IMR-90 (cell line): ENCODE data around the gene LDLRAD3. TPM values are rescaled to one million over a fixed set of nuclear protein-coding genes. Genes with fewer than 3 reads are reported as not detected.

Source experiments
- ATAC-seq: fragments of 200-7000 bp; cut with Tn5 transposase; 2 replicates; pipeline ENCODE4 v1.9.1; 2020; ENCODE audit warnings: low read depth, mild to moderate bottlenecking, moderate library complexity
- BruUV-seq: library from RNA; stranded (reverse); fragments of 400-500 nt; replicated peaks from 2 replicates; lab custom pipeline; 2021; lab: Mats Ljungman, UMichigan
- CTCF ChIA-PET: fragments of 300-600 bp; formaldehyde crosslinking; extraction: SDS; loops from one replicate; lab custom pipeline; 2021; ENCODE audit warnings: antibody characterized with exemption; lab: Yijun Ruan, JAX
- POLR2A ChIA-PET: fragments of 300-600 bp; sonication (Branson Sonifier 250); formaldehyde crosslinking; loops from one replicate; lab custom pipeline; 2022; ENCODE audit warnings: antibody characterized with exemption; ENCODE audit not compliant: unreplicated experiment; lab: Charles Lee
- DNase-seq: peaks from one replicate; pipeline ENCODE4 v3.0.0; 2013
- H2AFZ ChIP-seq: replicated peaks from 2 replicates; pipeline ENCODE3; 2013; ENCODE audit warnings: low read length, mild to moderate bottlenecking; ENCODE audit not compliant: poor library complexity
- H2AK5ac ChIP-seq: 2 replicates; pipeline ENCODE4 v1.6.1; 2013; ENCODE audit warnings: low read depth, low read length, inconsistent platforms
- H2AK9ac ChIP-seq: replicated peaks from 2 replicates; pipeline ENCODE3; 2013; ENCODE audit warnings: mild to moderate bottlenecking, low read depth, low read length, moderate library complexity; ENCODE audit not compliant: poor library complexity
- H2BK120ac ChIP-seq: 2 replicates; pipeline ENCODE4 v1.6.1; 2013; ENCODE audit warnings: low read depth, low read length, inconsistent platforms
- H2BK15ac ChIP-seq: 3 replicates; pipeline ENCODE4 v1.6.1; 2013; ENCODE audit warnings: low read depth, low read length, inconsistent platforms
- H2BK20ac ChIP-seq: 2 replicates; pipeline ENCODE4 v1.6.1; 2013; ENCODE audit warnings: low read depth, mild to moderate bottlenecking, inconsistent platforms, low read length, moderate library complexity
- H2BK5ac ChIP-seq: 2 replicates; pipeline ENCODE4 v1.6.1; 2013; ENCODE audit warnings: mild to moderate bottlenecking, low read depth, low read length, inconsistent platforms; ENCODE audit not compliant: poor library complexity, severe bottlenecking
- H3K14ac ChIP-seq: replicated peaks from 2 replicates; pipeline ENCODE4 v1.6.1; 2013; ENCODE audit warnings: low read depth, low read length, inconsistent platforms
- H3K18ac ChIP-seq: 2 replicates; pipeline ENCODE4 v1.6.1; 2013; ENCODE audit warnings: low read depth, low read length, control low read depth
- H3K23ac ChIP-seq: 2 replicates; pipeline ENCODE4 v1.6.1; 2013; ENCODE audit warnings: low read depth, low read length, inconsistent platforms
- H3K27ac ChIP-seq: 2 replicates; pipeline ENCODE4 v1.5.1; 2013; ENCODE audit warnings: mild to moderate bottlenecking, control low read depth, low read length; ENCODE audit not compliant: insufficient read depth
- H3K27me3 ChIP-seq: 2 replicates; pipeline ENCODE4 v1.6.1; 2013; ENCODE audit warnings: low read length; ENCODE audit not compliant: control insufficient read depth, insufficient read depth
- H3K36me3 ChIP-seq: 2 replicates; pipeline ENCODE4 v1.6.1; 2013; ENCODE audit warnings: low read length, mixed read lengths; ENCODE audit not compliant: control insufficient read depth, insufficient read depth
- H3K4ac ChIP-seq: 2 replicates; pipeline ENCODE4 v1.6.1; 2013; ENCODE audit warnings: low read depth, low read length, inconsistent platforms
- H3K4me1 ChIP-seq: 2 replicates; pipeline ENCODE4 v1.6.1; 2013; ENCODE audit warnings: low read length, mixed read lengths; ENCODE audit not compliant: control insufficient read depth, insufficient read depth
- H3K4me2 ChIP-seq: 2 replicates; pipeline ENCODE4 v1.6.1; 2013; ENCODE audit warnings: low read depth, mild to moderate bottlenecking, control low read depth, low read length, moderate library complexity
- H3K4me3 ChIP-seq: 2 replicates; pipeline ENCODE4 v1.5.1; 2013; ENCODE audit warnings: low read depth, mild to moderate bottlenecking, control low read depth, low read length, moderate library complexity; ENCODE audit not compliant: insufficient read depth
- H3K56ac ChIP-seq: 2 replicates; pipeline ENCODE4 v1.6.1; 2013; ENCODE audit warnings: low read length, inconsistent platforms; ENCODE audit not compliant: insufficient read depth; ENCODE audit errors: extremely low read depth
- H3K79me1 ChIP-seq, 2 experiments: 2 replicates each; pipeline ENCODE4 v1.6.1; 2013; ENCODE audit warnings: low read length in 2 of 2, inconsistent platforms in 1 of 2, low read depth in 1 of 2
- H3K9ac ChIP-seq: 2 replicates; pipeline ENCODE4 v1.6.1; 2013; ENCODE audit warnings: low read depth, low read length, control low read depth
- H3K9me1 ChIP-seq: 2 replicates; pipeline ENCODE4 v1.6.1; 2013; ENCODE audit warnings: low read length, inconsistent platforms; ENCODE audit not compliant: insufficient read depth
- H3K9me3 ChIP-seq: 2 replicates; pipeline ENCODE4 v1.6.1; 2013; ENCODE audit warnings: low read length; ENCODE audit not compliant: control insufficient read depth, insufficient read depth
- H4K20me1 ChIP-seq: 2 replicates; pipeline ENCODE4 v1.6.1; 2013; ENCODE audit warnings: low read length, inconsistent platforms; ENCODE audit not compliant: insufficient read depth
- H4K5ac ChIP-seq: 2 replicates; pipeline ENCODE4 v1.6.1; 2013; ENCODE audit warnings: mild to moderate bottlenecking, low read depth, low read length, control low read depth
- H4K8ac ChIP-seq, 2 experiments: 2 replicates each; pipeline ENCODE4 v1.6.1; 2013; ENCODE audit warnings: low read depth in 2 of 2, low read length in 2 of 2, control low read depth in 1 of 2, inconsistent platforms in 1 of 2
- H4K91ac ChIP-seq: 2 replicates; pipeline ENCODE4 v1.6.1; 2013; ENCODE audit warnings: low read depth, low read length, inconsistent platforms; ENCODE audit not compliant: insufficient read depth
- CEBPB ChIP-seq: IDR thresholded peaks from 2 replicates; pipeline ENCODE4 v1.6.1; 2012; ENCODE audit warnings: low read depth, low read length, improper control_type of control experiment
- CHD1 ChIP-seq: IDR thresholded peaks from 2 replicates; pipeline ENCODE4 v1.6.1; 2012; ENCODE audit warnings: low read depth, low read length, improper control_type of control experiment
- MAZ ChIP-seq: IDR thresholded peaks from 2 replicates; pipeline ENCODE4 v1.6.1; 2012; ENCODE audit warnings: low read depth, mild to moderate bottlenecking, low read length, improper control_type of control experiment, moderate library complexity, borderline replicate concordance
- NFE2L2 ChIP-seq: fragments of 150-350 bp; IDR thresholded peaks from 2 replicates; pipeline ENCODE4 v1.6.1; 2016; ENCODE audit warnings: low read depth, mild to moderate bottlenecking, low read length
- POLR2A ChIP-seq: IDR thresholded peaks from 2 replicates; pipeline ENCODE4 v1.6.1; 2012; ENCODE audit warnings: mild to moderate bottlenecking, low read depth, low read length
- RCOR1 ChIP-seq: IDR thresholded peaks from 2 replicates; pipeline ENCODE4 v1.6.1; 2012; ENCODE audit warnings: mild to moderate bottlenecking, low read length, improper control_type of control experiment; ENCODE audit not compliant: insufficient replicate concordance
- RFX5 ChIP-seq: IDR thresholded peaks from 2 replicates; pipeline ENCODE4 v1.8.0; 2012; ENCODE audit warnings: low read depth, mild to moderate bottlenecking, low read length, moderate library complexity
- WGBS, 2 experiments: methylation state at CpG; one replicate each; pipeline versions ENCODE4 v1.1.5 to v1.1.7; 2013; ENCODE audit warnings: missing lambda C conversion rate in 2 of 2; ENCODE audit not compliant: insufficient read length in 1 of 2; ENCODE audit errors: extremely low coverage in 2 of 2; 5-methylcytosine and 5-hydroxymethylcytosine counted together
- dilution Hi-C: fragments of 300-500 bp; cut with HindIII; formaldehyde crosslinking; loops from one replicate; pipeline ENCODE4 v1.14.3; 2018; ENCODE audit warnings: low sequenced_read_pairs; ENCODE audit not compliant: unreplicated experiment
- in situ Hi-C: fragments of 300-500 bp; cut with MboI; formaldehyde crosslinking; loops from 3 replicates; pipeline ENCODE4 v1.14.3; 2019; ENCODE audit warnings: low sequenced_read_pairs, inconsistent platforms, mixed read lengths
- intact Hi-C: fragments of 100-400 bp; cut with micrococcal nuclease; formaldehyde crosslinking; loops from 2 replicates; pipeline ENCODE4 v1.10.0; 2022
- polyA plus RNA-seq, 3 experiments: library from polyadenylated mRNA; depleted of rRNA; stranded (reverse); fragments of >200 nt; gene quantifications; 2 replicates each; pipeline ENCODE4 v1.2.3, GENCODE V29; 2012; ENCODE audit warnings: low replicate concordance in 1 of 3
- total RNA-seq: library from RNA; depleted of rRNA; stranded (reverse); fragments of >200 nt; gene quantifications from 2 replicates; pipeline ENCODE4 v1.2.3, GENCODE V29; 2012
- TF ChIP-seq, protein P1 (sequence below): conservative IDR thresholded peaks from 2 replicates; pipeline ENCODE4 v1.5.1; 2012; ENCODE audit warnings: mild to moderate bottlenecking, low read depth, low read length, improper control_type of control experiment
- TF ChIP-seq, protein P2 (sequence below): fragments of 150-350 bp; IDR thresholded peaks from 2 replicates; pipeline ENCODE4 v1.6.1; 2016; ENCODE audit warnings: low read depth, mild to moderate bottlenecking, low read length, moderate library complexity, borderline replicate concordance

Gene LDLRAD3
- total and polyA plus RNA-seq, 2 of the 4 experiments (the other 2 are of a cell fraction), result 2.7 to 6.4 TPM

DNA sequence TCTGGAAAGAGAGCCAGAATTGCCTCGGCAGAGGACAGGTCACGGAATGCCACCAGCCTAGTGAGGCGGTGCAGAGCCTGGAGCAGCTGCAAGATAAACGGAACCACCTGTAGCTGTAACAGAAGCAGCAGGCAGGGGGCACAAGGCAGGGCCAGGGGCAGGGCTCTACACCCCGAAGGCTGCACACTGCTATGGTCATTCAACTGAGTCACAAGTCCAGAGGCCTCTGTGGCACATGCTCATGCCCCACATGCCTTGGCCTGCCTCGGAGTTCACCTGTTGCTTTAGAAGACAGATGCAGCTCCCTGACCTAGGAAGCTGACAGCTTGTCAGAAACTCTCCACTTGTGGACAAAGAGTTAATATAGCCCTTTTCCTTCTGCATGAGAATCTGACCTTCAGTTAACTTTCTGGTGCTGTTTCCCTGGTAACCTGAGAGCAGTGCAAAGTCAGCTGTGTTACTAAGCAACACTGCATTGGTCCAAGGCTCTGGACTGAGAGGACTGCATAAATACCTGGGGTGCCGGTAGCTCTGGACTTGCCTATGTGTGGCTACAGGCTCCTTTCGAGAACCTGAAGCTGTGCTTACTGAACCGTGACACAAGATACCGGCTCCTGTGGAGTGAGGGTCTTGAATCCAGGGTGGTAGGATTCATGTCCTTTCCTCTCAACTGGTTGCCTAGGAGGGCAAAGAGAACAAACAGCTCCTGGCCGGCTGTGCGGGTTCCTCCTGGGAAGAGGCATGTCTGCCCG, 334.8 kb downstream of the LDLRAD3 start:
- BruUV-seq, result no TSS peak
- peak; percentile 47 for DNase-seq
- Histone ChIP-seq H3K4me1 (no peaks in the 10 kb centered on the region), H4K20me1 (no peaks in the 10 kb centered on the region; the same call in 1 of the 2 replicates), H3K56ac (no peak overlapping the region), H3K18ac (no peak overlapping the region), H3K27ac (no peak overlapping the region), H3K36me3 (peaks cover 15% of the 10 kb centered on the region; the same call in 1 of the 2 replicates), H2BK120ac (no peak overlapping the region), H3K79me1 (peaks cover 10 to 20% of the 10 kb centered on the region in 2 experiments; a peak in 3 of 4 replicates), H3K14ac (no peak overlapping the region), H4K8ac (no peak overlapping the region), H3K9me1 (peaks cover 5% of the 10 kb centered on the region; the same call in 1 of the 2 replicates), H2BK20ac (no peak overlapping the region), H3K4ac (no peak overlapping the region), H4K91ac (no peak overlapping the region), H4K5ac (no peak overlapping the region), H3K4me3 (no peak overlapping the region), H3K27me3 (no peaks in the 10 kb centered on the region), H3K4me2 (no peak overlapping the region), H3K9ac (no peak overlapping the region), H2AFZ (no peak overlapping the region), H3K23ac (no peak overlapping the region), H3K9me3 (no peaks in the 10 kb centered on the region), H2AK5ac (no peak overlapping the region), H2BK15ac (no peak overlapping the region), H2AK9ac (no peak overlapping the region), H2BK5ac (no peak overlapping the region)
- 77% methylated on average over 6 of the region's 13 CpGs; no CpG with 5 or more reads in 1 of the 2 experiments for WGBS, 2 experiments
- dilution Hi-C loops (no loop called here), intact Hi-C loops (no loop called here), in situ Hi-C loops (no loop called here)
- ChIA-PET POLR2A (no interaction called here), CTCF (interaction anchor here (1.2 kb wide), 1 partner anchor 200 kb away, joined by 5 read pairs; no protein-coding TSS in a partner anchor)
- TF ChIP-seq CEBPB, result no peak
- TF ChIP-seq MAZ, result no peak
- TF ChIP-seq RCOR1, result no peak
- TF ChIP-seq NFE2L2, result no peak
- no peak for TF ChIP-seq POLR2A
- no peak for TF ChIP-seq CHD1
- TF ChIP-seq, protein P1, sequence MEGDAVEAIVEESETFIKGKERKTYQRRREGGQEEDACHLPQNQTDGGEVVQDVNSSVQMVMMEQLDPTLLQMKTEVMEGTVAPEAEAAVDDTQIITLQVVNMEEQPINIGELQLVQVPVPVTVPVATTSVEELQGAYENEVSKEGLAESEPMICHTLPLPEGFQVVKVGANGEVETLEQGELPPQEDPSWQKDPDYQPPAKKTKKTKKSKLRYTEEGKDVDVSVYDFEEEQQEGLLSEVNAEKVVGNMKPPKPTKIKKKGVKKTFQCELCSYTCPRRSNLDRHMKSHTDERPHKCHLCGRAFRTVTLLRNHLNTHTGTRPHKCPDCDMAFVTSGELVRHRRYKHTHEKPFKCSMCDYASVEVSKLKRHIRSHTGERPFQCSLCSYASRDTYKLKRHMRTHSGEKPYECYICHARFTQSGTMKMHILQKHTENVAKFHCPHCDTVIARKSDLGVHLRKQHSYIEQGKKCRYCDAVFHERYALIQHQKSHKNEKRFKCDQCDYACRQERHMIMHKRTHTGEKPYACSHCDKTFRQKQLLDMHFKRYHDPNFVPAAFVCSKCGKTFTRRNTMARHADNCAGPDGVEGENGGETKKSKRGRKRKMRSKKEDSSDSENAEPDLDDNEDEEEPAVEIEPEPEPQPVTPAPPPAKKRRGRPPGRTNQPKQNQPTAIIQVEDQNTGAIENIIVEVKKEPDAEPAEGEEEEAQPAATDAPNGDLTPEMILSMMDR, result no peak
- TF ChIP-seq, protein P2, sequence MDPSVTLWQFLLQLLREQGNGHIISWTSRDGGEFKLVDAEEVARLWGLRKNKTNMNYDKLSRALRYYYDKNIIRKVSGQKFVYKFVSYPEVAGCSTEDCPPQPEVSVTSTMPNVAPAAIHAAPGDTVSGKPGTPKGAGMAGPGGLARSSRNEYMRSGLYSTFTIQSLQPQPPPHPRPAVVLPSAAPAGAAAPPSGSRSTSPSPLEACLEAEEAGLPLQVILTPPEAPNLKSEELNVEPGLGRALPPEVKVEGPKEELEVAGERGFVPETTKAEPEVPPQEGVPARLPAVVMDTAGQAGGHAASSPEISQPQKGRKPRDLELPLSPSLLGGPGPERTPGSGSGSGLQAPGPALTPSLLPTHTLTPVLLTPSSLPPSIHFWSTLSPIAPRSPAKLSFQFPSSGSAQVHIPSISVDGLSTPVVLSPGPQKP, result no peak
- TF ChIP-seq RFX5, result no peak
- ATAC-seq, result peak; percentile 75
